HG03135 (cell line): Measurements from ENCODE around the gene DNALI1.

Experiments used
- ATAC-seq: cut with Tn5 transposase; IDR thresholded peaks from one replicate; pipeline ENCODE4 v1.9.1; 2021; ENCODE audit warnings: mild to moderate bottlenecking, moderate library complexity; ENCODE audit not compliant: unreplicated experiment

DNALI1 gene

DNA sequence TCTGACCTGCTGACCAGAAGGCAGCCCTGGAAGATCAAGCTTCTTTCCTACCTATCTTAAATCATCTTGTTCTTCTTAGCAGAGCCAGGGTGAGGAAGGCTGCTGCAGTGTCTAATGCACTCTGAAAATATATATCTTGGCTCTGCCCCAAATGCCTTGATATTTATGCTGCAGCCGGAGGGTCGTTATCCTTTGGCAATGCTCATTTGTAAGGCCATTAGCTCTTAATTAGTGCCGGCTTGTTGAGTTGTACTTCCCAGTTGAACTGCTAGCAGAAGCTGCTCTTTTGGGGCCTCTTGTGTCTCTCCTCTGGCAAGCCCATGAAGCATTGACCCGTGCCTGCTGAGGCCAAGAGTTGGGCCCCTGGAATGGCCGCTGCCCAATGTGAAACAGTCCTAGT is 43.2 kb downstream of the DNALI1 start:
- no peak for ATAC-seq

DNA sequence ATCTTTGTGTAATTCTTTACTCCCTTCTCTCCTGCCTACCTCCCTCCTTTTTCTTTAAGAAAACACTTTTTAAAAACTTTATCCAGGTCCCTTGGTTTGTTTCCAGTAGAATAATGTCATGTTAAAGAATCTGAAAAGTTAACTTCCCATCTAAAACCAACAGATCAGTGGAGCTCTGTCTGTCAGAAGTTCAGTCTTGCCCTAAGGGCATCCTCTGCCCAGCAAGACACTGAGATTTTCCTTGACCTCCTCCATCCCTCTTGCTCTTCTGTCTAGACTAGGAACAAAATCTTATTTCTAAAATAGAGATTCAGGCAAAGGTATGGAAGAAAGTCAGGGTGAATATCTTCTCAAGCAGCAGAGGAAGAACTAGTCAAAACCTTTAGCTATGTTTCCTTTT is 44.7 kb downstream of the DNALI1 start:
- ATAC-seq = no peak

DNA sequence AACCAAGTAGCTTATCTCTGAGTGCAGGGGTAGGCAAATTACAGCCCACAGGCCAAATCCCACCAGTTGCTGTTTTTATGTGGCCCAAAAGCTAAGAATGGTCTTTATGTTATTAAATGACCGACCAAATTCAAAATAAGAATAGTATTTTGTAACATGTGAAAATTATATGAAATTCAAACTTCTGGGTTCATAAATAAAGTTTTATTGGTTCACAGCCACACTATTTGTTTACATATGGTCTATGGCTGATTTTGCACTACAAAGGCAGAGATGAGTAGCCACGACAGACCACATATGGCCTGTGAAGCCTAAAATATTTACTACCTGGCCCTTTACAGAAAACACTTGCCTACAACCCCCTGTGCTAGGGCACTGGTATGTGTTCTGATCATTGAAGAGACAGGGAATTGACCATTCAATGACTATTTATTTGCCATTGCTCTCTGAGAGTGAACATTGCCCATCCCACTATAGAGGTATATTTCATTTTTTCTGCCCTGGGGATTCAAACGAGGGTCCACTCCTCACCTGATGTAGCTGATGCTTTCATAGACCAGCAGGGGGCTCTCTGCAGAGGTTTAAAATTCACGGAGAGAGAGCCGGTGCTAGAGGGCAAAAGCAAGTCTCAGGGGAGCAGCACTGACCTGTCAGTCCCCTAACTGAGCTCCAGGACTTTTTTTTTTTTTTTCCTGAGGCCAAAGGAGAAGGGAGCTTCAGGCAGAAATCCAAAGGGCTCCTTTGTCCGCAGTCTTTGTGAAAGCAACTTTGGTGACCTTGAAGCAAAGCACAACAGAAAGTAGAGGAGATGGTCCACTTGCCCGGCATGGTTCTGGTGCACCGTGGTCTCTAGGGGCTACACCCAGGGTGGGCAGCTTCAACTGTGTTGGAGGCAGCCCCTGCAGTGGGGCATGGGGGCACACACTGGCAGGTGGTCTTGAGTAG is 46.3 kb downstream of the DNALI1 start:
- ATAC-seq = no peak

DNA sequence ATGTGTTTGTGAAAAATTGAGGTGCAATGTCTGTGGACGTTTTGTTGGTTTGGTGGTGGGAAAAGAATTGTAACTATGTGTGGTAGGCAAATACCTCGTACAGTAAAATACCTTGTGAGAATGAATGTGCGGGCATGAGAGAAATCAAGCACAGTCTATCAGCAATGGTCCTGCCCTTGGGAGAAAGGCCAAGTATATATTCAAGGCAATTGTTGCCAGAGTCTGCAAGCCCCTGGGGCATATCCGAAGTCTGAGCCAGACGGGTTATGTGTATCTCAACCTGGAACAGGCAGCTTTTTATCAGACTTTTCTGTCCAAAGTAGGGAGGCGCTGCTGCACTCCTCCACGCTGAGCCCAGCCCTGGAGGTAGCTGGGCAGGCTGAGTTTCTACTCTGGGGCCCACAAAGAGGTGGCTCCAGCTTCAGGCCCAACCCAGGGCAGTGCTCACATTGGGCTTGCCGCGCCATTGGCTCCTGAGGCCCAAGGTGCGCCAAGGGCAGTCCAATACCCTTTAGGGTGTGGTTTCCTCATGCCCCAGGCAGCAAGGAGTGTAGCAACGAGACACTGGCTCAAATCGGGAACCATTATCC is 48.4 kb downstream of the DNALI1 start:
- no peak for ATAC-seq

DNA sequence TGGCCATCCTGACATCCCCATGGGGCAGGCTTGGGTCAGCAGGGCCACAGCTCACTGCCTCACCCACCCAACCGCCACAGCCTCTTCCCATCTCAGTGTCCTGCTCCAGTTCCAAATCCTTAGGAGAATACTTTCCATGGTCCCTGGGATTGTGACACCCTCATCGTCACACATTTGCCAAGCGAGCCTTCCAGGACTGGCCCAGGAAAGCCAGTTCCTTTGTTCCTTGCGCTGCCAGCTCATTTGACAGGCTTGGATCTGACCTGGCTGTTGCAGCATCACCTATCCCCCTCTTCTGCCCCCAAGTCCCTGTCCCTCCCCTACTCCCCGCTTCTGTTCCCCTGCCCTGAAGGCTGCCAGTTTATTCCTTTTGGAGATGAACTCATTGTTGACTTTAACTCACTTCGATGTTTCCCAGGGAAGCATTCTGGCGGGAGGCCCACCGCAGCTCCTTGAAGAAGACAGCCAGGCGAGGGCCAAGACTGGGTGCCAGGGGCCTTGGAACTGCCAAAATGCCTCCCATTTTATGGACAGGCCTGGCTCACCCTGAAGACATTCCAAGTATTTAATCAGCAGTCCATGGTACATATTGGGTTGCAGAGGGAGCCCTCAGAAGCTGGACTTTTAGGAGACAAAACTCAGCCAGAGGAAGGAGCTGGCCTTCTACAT is 49.2 kb downstream of the DNALI1 start:
- ATAC-seq = no peak

- ATAC-seq = no peak
These were observed 49.9 kb downstream of the DNALI1 start for GRCh38 chr1:37606481-37607263.

DNA sequence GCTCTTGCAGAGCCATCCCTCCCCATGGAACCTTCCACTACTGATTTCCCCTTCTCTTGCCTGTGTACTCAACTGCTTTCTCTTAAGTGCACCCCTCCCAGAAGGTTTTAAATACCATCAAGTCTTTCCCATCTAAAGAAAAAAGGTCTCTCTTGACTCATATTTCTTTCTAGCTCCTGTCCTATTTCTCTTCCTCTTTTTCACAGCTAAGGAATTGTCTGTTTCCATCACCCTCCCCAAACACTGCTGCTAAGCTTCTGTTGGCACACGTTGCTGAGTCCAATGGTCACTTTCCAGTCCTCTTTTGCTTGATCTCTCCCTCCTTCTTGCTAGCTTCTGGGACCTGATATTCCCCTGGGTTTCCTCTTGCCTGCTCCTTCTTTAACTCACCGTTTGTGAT is 52.3 kb downstream of the DNALI1 start:
- no peak for ATAC-seq

- ATAC-seq = no peak
These were observed 53.3 kb downstream of the DNALI1 start for GRCh38 chr1:37609994-37610393.

DNA sequence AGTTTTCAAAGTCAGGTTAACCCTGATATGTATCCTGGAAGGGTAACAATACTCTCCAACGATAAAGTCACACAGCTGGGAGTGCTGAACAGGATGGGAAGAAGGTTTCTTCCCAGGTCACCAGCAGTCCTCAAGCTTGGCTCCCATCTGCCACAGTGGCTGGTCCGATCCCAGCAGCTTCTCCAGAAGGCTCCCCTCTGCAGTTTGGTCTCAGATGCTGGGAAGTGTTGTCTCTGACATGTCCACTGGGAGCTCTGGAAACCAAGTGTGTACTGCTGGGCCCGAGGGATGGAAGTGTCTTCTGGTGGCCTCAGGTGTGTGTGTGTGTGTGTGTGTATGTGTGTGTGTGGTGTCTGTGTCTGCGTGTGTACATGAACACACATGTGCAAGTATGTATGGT is 55.4 kb downstream of the DNALI1 start:
- ATAC-seq = no peak

GRCh38 chr1:37614105-37614504 is 57.4 kb downstream of the DNALI1 start:
- no peak for ATAC-seq

- ATAC-seq = no peak
These were observed 59.6 kb downstream of the DNALI1 start for GRCh38 chr1:37616330-37616729.
